Astrocyte of the spinal cord (primary cell): Measurements from ENCODE around the gene AOC1.

Experiments used
- DNase-seq: peaks from one replicate; pipeline ENCODE4 v3.0.0; 2011; ENCODE audit warnings: low read depth, low spot score
- H3K4me3 ChIP-seq: 2 replicates; pipeline ENCODE4 v1.5.1; 2011; ENCODE audit warnings: low read depth, mild to moderate bottlenecking, low read length, moderate library complexity
- CTCF ChIP-seq: IDR thresholded peaks from 2 replicates; pipeline ENCODE4 v1.5.1; 2012; ENCODE audit warnings: low read depth, mild to moderate bottlenecking, low read length, inconsistent platforms
- in situ Hi-C: cut with HindIII; loops from 2 replicates; pipeline ENCODE4 v1.10.0; 2017; ENCODE audit warnings: low sequenced_read_pairs

AOC1 gene

GRCh38 chr7:150876817-150877526 is 24.7 kb downstream of the AOC1 start:
- peak; percentile 51 for TF ChIP-seq CTCF
- peak; percentile 55 for DNase-seq
- H3K4me3 ChIP-seq = no peak overlapping the region
- in situ Hi-C loops = no loop called here

DNA sequence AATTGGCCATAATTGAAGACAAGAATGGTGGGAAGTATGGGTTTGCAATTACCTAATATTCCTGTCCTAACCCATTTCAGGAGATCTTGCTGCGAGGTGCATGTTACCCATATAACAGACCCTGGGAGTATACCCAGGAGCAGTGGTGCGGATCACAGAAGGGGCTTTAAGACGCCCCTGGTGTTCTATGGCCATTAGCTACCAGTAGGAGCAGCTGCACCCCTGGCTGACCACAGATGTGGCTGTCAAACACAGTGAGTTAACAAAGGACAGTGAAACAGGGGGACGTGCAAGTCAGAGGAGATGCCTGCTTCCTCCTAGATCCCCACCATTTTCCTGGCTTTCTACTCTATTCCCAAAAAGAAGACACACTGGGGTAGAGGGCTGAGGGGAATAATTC is 25.2 kb downstream of the AOC1 start:
- TF ChIP-seq CTCF = no peak
- in situ Hi-C loops = no loop called here
- no peak overlapping the region for H3K4me3 ChIP-seq
- no peak for DNase-seq

DNA sequence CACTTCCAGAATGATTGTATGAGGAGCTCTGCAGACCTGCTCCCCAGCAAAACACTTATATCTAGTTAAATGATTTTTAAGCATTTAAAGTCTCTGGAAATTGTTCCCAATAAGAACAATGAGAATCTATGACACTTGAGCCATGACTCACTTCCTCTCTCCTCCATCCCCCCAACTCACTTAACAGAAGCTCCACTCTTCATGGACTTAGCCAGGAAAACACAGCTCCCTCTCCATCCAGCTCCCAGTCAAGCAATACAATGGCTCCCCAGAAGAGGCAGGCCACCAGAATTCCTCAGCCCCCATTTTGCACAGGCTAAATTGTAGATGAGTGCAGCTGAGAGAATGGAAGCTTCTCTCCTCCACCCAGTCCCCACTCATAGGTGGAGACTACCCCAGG is 27.0 kb downstream of the AOC1 start:
- in situ Hi-C loops = no loop called here
- no peak for DNase-seq
- no peak for TF ChIP-seq CTCF
- H3K4me3 ChIP-seq = no peak overlapping the region

DNA sequence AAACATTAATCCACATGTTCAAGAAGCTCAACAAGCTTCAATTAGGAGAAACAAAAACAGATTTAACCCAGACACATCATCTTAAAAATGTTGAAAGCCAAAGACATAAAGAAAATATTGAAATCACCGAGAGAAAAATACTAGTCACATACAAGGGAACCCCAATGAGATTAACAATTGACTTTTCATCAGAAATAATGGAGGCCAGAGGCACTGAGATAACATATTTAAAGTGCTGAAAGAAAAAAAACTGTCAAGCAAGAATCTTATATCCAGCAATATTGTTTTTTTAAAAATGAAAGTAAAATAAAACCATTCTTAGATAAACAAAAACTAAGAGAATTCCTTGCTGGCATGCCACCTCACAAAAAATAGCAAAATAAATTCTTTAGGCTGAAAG is 28.9 kb downstream of the AOC1 start:
- no peak overlapping the region for H3K4me3 ChIP-seq
- TF ChIP-seq CTCF = no peak
- in situ Hi-C loops = no loop called here
- DNase-seq = no peak

DNA sequence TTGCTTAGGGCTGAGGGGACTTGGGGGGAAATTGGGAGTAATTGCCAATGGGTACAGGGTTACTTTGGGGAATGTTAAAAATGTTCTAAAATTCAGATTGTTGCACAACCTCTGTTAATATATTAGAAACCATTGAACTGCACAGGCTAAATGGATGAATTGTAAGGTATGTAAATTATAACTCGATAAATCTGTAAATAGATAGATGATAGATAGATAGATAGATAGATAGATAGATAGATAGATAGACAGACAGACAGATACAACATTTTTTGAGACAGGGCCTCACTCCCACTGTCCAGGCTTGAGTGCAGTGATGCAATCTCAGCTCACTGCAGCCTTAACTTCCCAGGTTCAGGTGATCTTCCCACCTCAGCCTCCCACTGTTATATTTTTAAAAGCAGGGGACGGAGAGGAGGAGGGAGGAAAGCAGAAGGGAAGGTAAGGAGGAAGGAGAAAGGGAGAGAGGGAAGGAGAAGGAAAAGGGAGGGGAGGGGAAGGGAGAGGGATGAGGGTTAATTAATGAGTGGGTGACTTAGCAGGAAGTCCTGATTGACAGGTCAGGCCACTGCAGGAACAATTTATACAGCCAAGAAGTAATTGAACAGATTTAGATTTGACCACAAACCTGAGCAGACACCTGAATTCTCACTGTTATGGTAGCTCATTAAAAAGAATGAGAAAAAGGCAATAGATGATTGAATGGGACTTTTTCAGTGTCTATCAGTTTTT is 38.7 kb downstream of the AOC1 start:
- no peak overlapping the region for H3K4me3 ChIP-seq
- in situ Hi-C loops = no loop called here
- DNase-seq = no peak
- no peak for TF ChIP-seq CTCF

DNA sequence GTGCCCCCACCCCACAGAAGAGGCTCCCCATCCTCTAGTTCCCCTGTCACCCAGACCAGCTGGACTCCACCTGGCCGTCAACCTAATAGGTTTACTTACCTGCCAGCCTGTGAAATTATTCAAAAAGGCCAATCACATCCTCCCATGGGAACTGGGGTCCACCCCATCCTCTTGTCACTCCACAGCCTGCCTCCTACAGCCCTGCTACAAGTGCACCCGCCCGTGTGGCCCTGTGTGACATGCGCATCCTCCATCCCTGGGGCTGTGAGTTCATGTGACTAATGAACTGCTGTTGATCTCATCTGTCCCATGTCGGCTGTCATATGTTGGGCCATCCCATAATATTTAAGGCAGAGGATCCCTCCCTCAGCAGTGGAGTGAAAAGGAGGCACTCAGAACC is 39.4 kb downstream of the AOC1 start:
- H3K4me3 ChIP-seq = no peak overlapping the region
- no peak for TF ChIP-seq CTCF
- in situ Hi-C loops = no loop called here

More for the DNA sequence above, 39.4 kb downstream of the AOC1 start:
- no peak for DNase-seq
